ENCODE measurements around the gene TMEM132D. TPM values are rescaled to one million over a fixed set of nuclear protein-coding genes. Genes with fewer than 3 reads are reported as not detected.

The TMEM132D gene
- total RNA-seq, 2 donors from 2014 or later = 4.4 to 14.2 TPM

GRCh38 chr12:129310346-129310745, 593.5 kb downstream of the TMEM132D start:
- H3K27ac ChIP-seq (ENCODE audit: low read depth, low read length) = no peak overlapping the region
- TF ChIP-seq CTCF (conservative IDR thresholded peaks at IDR 0.05) = no peak
- no peaks in the 10 kb centered on the region for H3K4me1 ChIP-seq (ENCODE audit: control insufficient read depth, insufficient read depth, low read length)
- H3K4me1 Mint-ChIP-seq = no peaks in the 10 kb centered on the region
- no peak overlapping the region for H3K9ac ChIP-seq (ENCODE audit: extremely low read depth, low read length, poor library complexity, severe bottlenecking)
- no peaks in the 10 kb centered on the region for H3K27me3 ChIP-seq (ENCODE audit: control insufficient read depth, insufficient read depth, low read length, poor library complexity, severe bottlenecking)
- H3K4me3 Mint-ChIP-seq = no peak overlapping the region
- peaks cover 5% of the 10 kb centered on the region for H3K9me3 Mint-ChIP-seq
- H3K27ac Mint-ChIP-seq = no peak overlapping the region
- H3K36me3 ChIP-seq (ENCODE audit: control insufficient read depth, insufficient read depth, low read length) = no peaks in the 10 kb centered on the region
- 93 to 94% methylated on average over 2 of the region's 2 CpGs for WGBS, 2 experiments (ENCODE audit: insufficient coverage in 1 of 2, insufficient read length in 1 of 2)
- DNase-seq = no peak
- H3K9me3 ChIP-seq (ENCODE audit: control insufficient read depth, low read length) = no peaks in the 10 kb centered on the region
- H3K36me3 Mint-ChIP-seq (ENCODE audit: low read depth) = no peaks in the 10 kb centered on the region
- no peaks in the 10 kb centered on the region for H3K27me3 Mint-ChIP-seq (ENCODE audit: insufficient read depth)
- no peak overlapping the region for H3K4me3 ChIP-seq (ENCODE audit: low read length)

GRCh38 chr12:129305851-129306250, 598.0 kb downstream of the TMEM132D start:
- Histone ChIP-seq H3K9ac (ENCODE audit: extremely low read depth, low read length, poor library complexity, severe bottlenecking) (no peak overlapping the region), H3K27ac (ENCODE audit: low read depth, low read length) (no peak overlapping the region), H3K4me1 (ENCODE audit: control insufficient read depth, insufficient read depth, low read length) (no peaks in the 10 kb centered on the region), H3K36me3 (ENCODE audit: control insufficient read depth, insufficient read depth, low read length) (no peaks in the 10 kb centered on the region), H3K27me3 (ENCODE audit: control insufficient read depth, insufficient read depth, low read length, poor library complexity, severe bottlenecking) (no peaks in the 10 kb centered on the region), H3K4me3 (ENCODE audit: low read length) (no peak overlapping the region), H3K9me3 (ENCODE audit: control insufficient read depth, low read length) (no peaks in the 10 kb centered on the region)
- no peak overlapping the region for H3K27ac Mint-ChIP-seq
- no peaks in the 10 kb centered on the region for H3K36me3 Mint-ChIP-seq (ENCODE audit: low read depth)
- H3K4me3 Mint-ChIP-seq = no peak overlapping the region
- H3K27me3 Mint-ChIP-seq (ENCODE audit: insufficient read depth) = no peaks in the 10 kb centered on the region
- 92 to 100% methylated on average over 1 to 3 of the region's 4 CpGs for WGBS, 2 experiments (ENCODE audit: insufficient coverage in 1 of 2, insufficient read length in 1 of 2)
- TF ChIP-seq CTCF (conservative IDR thresholded peaks at IDR 0.05) = no peak
- DNase-seq = no peak
- no peaks in the 10 kb centered on the region for H3K4me1 Mint-ChIP-seq
- no peaks in the 10 kb centered on the region for H3K9me3 Mint-ChIP-seq

- H3K4me3 ChIP-seq (ENCODE audit: low read length) = no peak overlapping the region
- no peaks in the 10 kb centered on the region for H3K4me1 Mint-ChIP-seq
- no peaks in the 10 kb centered on the region for H3K36me3 ChIP-seq (ENCODE audit: control insufficient read depth, insufficient read depth, low read length)
- no peaks in the 10 kb centered on the region for H3K27me3 ChIP-seq (ENCODE audit: control insufficient read depth, insufficient read depth, low read length, poor library complexity, severe bottlenecking)
- H3K4me3 Mint-ChIP-seq = no peak overlapping the region
- no peaks in the 10 kb centered on the region for H3K9me3 Mint-ChIP-seq
- 74 to 94% methylated on average over 3 to 7 of the region's 7 CpGs for WGBS, 2 experiments (ENCODE audit: insufficient coverage in 1 of 2, insufficient read length in 1 of 2)
- H3K27ac ChIP-seq (ENCODE audit: low read depth, low read length) = no peak overlapping the region
- no peak for DNase-seq
- H3K4me1 ChIP-seq (ENCODE audit: control insufficient read depth, insufficient read depth, low read length) = no peaks in the 10 kb centered on the region
- no peaks in the 10 kb centered on the region for H3K27me3 Mint-ChIP-seq (ENCODE audit: insufficient read depth)
- no peak for TF ChIP-seq CTCF (conservative IDR thresholded peaks at IDR 0.05)
- H3K9me3 ChIP-seq (ENCODE audit: control insufficient read depth, low read length) = no peaks in the 10 kb centered on the region
- H3K36me3 Mint-ChIP-seq (ENCODE audit: low read depth) = no peaks in the 10 kb centered on the region
- no peak overlapping the region for H3K27ac Mint-ChIP-seq
- no peak overlapping the region for H3K9ac ChIP-seq (ENCODE audit: extremely low read depth, low read length, poor library complexity, severe bottlenecking)
These were observed 599.3 kb downstream of the TMEM132D start for GRCh38 chr12:129304529-129304928.
